ENCODE results near the gene ETV2.

GRCh38 chr19:35622750-35623149, 18.8 kb upstream of the ETV2 start:
- TF ChIP-seq CTCF (IDR thresholded peaks at IDR 0.05; ENCODE audit: insufficient read depth, low read length, poor library complexity, severe bottlenecking) (no peak), EZH2phosphoT487 (conservative IDR thresholded peaks at IDR 0.05; ENCODE audit: low read length) (no peak)
